ENCODE results near the gene RXRA. TPM values are rescaled to one million over a fixed set of nuclear protein-coding genes. Genes with fewer than 3 reads are reported as not detected.
A peak's percentile ranks its signal among the peaks of the same experiment; 100 is the strongest.

The RXRA gene
- total and polyA plus RNA-seq, 2 donors (not counting 1 experiment from before 2014, with no cell fraction given): 2.6 to 6.8 TPM

GRCh38 chr9:134301387-134302129 is 24.7 kb upstream of the RXRA start:
- Mint-ChIP-seq H3K4me1 (peaks cover 3% of the 10 kb centered on the region), H3K27me3 (peaks cover 7% of the 10 kb centered on the region), H3K4me3 (no peak overlapping the region), H3K27ac (no peak overlapping the region), H3K9me3 (ENCODE audit: insufficient read depth) (no peaks in the 10 kb centered on the region)
- no peaks in the 10 kb centered on the region for H3K4me1 ChIP-seq (ENCODE audit: control insufficient read depth in 2 of 2, insufficient read depth in 2 of 2, low read length in 2 of 2)
- 96% methylated on average over 5 of the region's 15 CpGs for WGBS (ENCODE audit: insufficient coverage)
- H3K4me3 ChIP-seq (ENCODE audit: control extremely low read depth in 1 of 5, extremely low read depth in 1 of 5, insufficient read depth in 1 of 5, low read depth in 2 of 5, low read length in 4 of 5): no peak overlapping the region
- peak overlapping the region; percentile 3 for H2AFZ ChIP-seq (ENCODE audit: insufficient read depth, low read depth, low read length, poor library complexity, severe bottlenecking)
- TF ChIP-seq CTCF (IDR thresholded peaks at IDR 0.05) (no peak), EZH2 (IDR thresholded peaks at IDR 0.05; ENCODE audit: borderline replicate concordance, insufficient read depth, low read depth, low read length, poor library complexity, severe bottlenecking) (no peak)
- no peaks in the 10 kb centered on the region for H3K36me3 ChIP-seq (replicated peaks in 1 of 2; ENCODE audit: control extremely low read depth in 1 of 2, control insufficient read depth in 1 of 2, extremely low read depth in 1 of 2, insufficient read depth in 2 of 2, low read length in 1 of 2)
- H3K27me3 ChIP-seq (replicated peaks in 1 of 4; ENCODE audit: control extremely low read depth in 1 of 4, control insufficient read depth in 3 of 4, insufficient read depth in 4 of 4, low read length in 3 of 4): peaks cover 0 to 5% (median 0%) of the 10 kb centered on the region in 4 experiments
- H4K20me1 ChIP-seq (ENCODE audit: control insufficient read depth, insufficient read depth, low read length, poor library complexity, severe bottlenecking): no peaks in the 10 kb centered on the region
- H3K9me3 ChIP-seq (ENCODE audit: control extremely low read depth in 1 of 3, control insufficient read depth in 2 of 3, insufficient read depth in 1 of 3, low read length in 2 of 3): peaks cover 0 to 6% (median 0%) of the 10 kb centered on the region in 3 donors
- no peak overlapping the region for H3K9ac ChIP-seq (ENCODE audit: low read length)
- CTCF ChIA-PET: interaction anchor here (1.5 kb wide), 1 partner anchor 21 kb away, joined by 4 read pairs; no protein-coding TSS in a partner anchor
- POLR2A ChIA-PET: no interaction called here
- no peak overlapping the region for H3K27ac ChIP-seq (ENCODE audit: low read length in 2 of 2)
- DNase-seq (no peak), ATAC-seq (ENCODE audit: low read depth) (no peak)
- intact Hi-C loops (cut with micrococcal nuclease): no loop called here
- no peaks in the 10 kb centered on the region for H3K79me2 ChIP-seq (ENCODE audit: control insufficient read depth, insufficient read depth, low read length)
- no peak overlapping the region for H3K4me2 ChIP-seq (replicated peaks; ENCODE audit: low read depth, low read length, poor library complexity, severe bottlenecking)

GRCh38 chr9:134302130-134302817 is 24.0 kb upstream of the RXRA start:
- Histone ChIP-seq H3K27me3 (replicated peaks in 1 of 4; ENCODE audit: control extremely low read depth in 1 of 4, control insufficient read depth in 3 of 4, insufficient read depth in 4 of 4, low read length in 3 of 4) (peaks cover 0 to 5% (median 0%) of the 10 kb centered on the region in 4 experiments), H4K20me1 (ENCODE audit: control insufficient read depth, insufficient read depth, low read length, poor library complexity, severe bottlenecking) (no peaks in the 10 kb centered on the region), H3K27ac (ENCODE audit: low read length in 2 of 2) (no peak overlapping the region), H3K4me2 (replicated peaks; ENCODE audit: low read depth, low read length, poor library complexity, severe bottlenecking) (no peak overlapping the region), H3K36me3 (replicated peaks in 1 of 2; ENCODE audit: control extremely low read depth in 1 of 2, control insufficient read depth in 1 of 2, extremely low read depth in 1 of 2, insufficient read depth in 2 of 2, low read length in 1 of 2) (no peaks in the 10 kb centered on the region), H3K79me2 (ENCODE audit: control insufficient read depth, insufficient read depth, low read length) (no peaks in the 10 kb centered on the region), H3K4me3 (ENCODE audit: control extremely low read depth in 1 of 5, extremely low read depth in 1 of 5, insufficient read depth in 1 of 5, low read depth in 2 of 5, low read length in 4 of 5) (no peak overlapping the region), H3K9me3 (ENCODE audit: control extremely low read depth in 1 of 3, control insufficient read depth in 2 of 3, insufficient read depth in 1 of 3, low read length in 2 of 3) (peaks cover 0 to 8% (median 0%) of the 10 kb centered on the region in 3 donors), H2AFZ (ENCODE audit: insufficient read depth, low read depth, low read length, poor library complexity, severe bottlenecking) (peak overlapping the region; percentile 3), H3K9ac (ENCODE audit: low read length) (no peak overlapping the region), H3K4me1 (ENCODE audit: control insufficient read depth in 2 of 2, insufficient read depth in 2 of 2, low read length in 2 of 2) (no peaks in the 10 kb centered on the region)
- Mint-ChIP-seq H3K27ac (no peak overlapping the region), H3K4me3 (no peak overlapping the region), H3K4me1 (peaks cover 3% of the 10 kb centered on the region), H3K9me3 (ENCODE audit: insufficient read depth) (no peaks in the 10 kb centered on the region), H3K27me3 (peaks cover 7% of the 10 kb centered on the region)
- ATAC-seq (ENCODE audit: low read depth): no peak
- POLR2A ChIA-PET: no interaction called here
- 91% methylated on average over 5 of the region's 7 CpGs for WGBS (ENCODE audit: insufficient coverage)
- no peak for DNase-seq
- no peak for TF ChIP-seq CTCF (IDR thresholded peaks at IDR 0.05)
- CTCF ChIA-PET: interaction anchor here (1.5 kb wide), 1 partner anchor 20 kb away, joined by 4 read pairs; no protein-coding TSS in a partner anchor
- intact Hi-C loops (cut with micrococcal nuclease): no loop called here
